H1 (cell line): ENCODE results near the gene CUX1. TPM values are rescaled to one million over a fixed set of nuclear protein-coding genes. Genes with fewer than 3 reads are reported as not detected.

ENCODE experiments used
- CTCF ChIA-PET: fragments of 300-600 bp; sonication (Branson Sonifier 250); formaldehyde crosslinking; loops from one replicate; lab custom pipeline; 2021; ENCODE audit not compliant: partially characterized antibody; lab: Charles Lee
- POLR2A ChIA-PET: fragments of 300-600 bp; sonication (Branson Sonifier 250); formaldehyde crosslinking; loops from one replicate; lab custom pipeline; 2021; ENCODE audit warnings: inconsistent platforms; ENCODE audit not compliant: partially characterized antibody; lab: Charles Lee
- DNase-seq, 2 experiments: peaks; one replicate each; pipeline versions ENCODE4 v3.0.0 to v3.0.0-alpha.2; 2010 to 2022; ENCODE audit warnings: low spot score in 2 of 2, low read depth in 1 of 2, mixed read lengths in 1 of 2
- FAIRE-seq: peaks from 2 replicates; lab custom pipeline; 2011; peaks lifted over from hg19 to GRCh38; lab: Jason Lieb, UNC
- H2AFZ ChIP-seq: 2 replicates; pipeline ENCODE4 v1.8.1; 2012; ENCODE audit warnings: low read length, inconsistent platforms
- H2AK5ac ChIP-seq: 2 replicates; pipeline ENCODE4 v1.6.1; 2013; ENCODE audit warnings: low read depth, low read length
- H2BK120ac ChIP-seq: replicated peaks from 2 replicates; pipeline ENCODE3; 2013; ENCODE audit warnings: low read depth, low read length, inconsistent platforms
- H2BK12ac ChIP-seq: 2 replicates; pipeline ENCODE4 v1.6.1; 2013; ENCODE audit warnings: low read depth, low read length
- H2BK15ac ChIP-seq: 2 replicates; pipeline ENCODE4 v1.6.1; 2013; ENCODE audit warnings: low read length
- H2BK20ac ChIP-seq: 2 replicates; pipeline ENCODE4 v1.6.1; 2013; ENCODE audit warnings: low read length
- H2BK5ac ChIP-seq: 2 replicates; pipeline ENCODE4 v1.6.1; 2013; ENCODE audit warnings: low read depth, low read length
- H3K14ac ChIP-seq: 2 replicates; pipeline ENCODE4 v1.6.1; 2013; ENCODE audit warnings: inconsistent platforms; ENCODE audit not compliant: insufficient read length
- H3K18ac ChIP-seq: 2 replicates; pipeline ENCODE4 v1.6.1; 2013; ENCODE audit warnings: low read length; ENCODE audit errors: extremely low read depth
- H3K23ac ChIP-seq: 2 replicates; pipeline ENCODE4 v1.6.1; 2013; ENCODE audit warnings: inconsistent platforms; ENCODE audit not compliant: insufficient read length
- H3K23me2 ChIP-seq: 2 replicates; pipeline ENCODE4 v1.6.1; 2013; ENCODE audit warnings: low read depth, low read length
- H3K27ac ChIP-seq: 2 replicates; pipeline ENCODE4 v1.6.1; 2011; ENCODE audit warnings: low read depth, low read length, inconsistent platforms
- H3K27me3 ChIP-seq, 4 experiments: replicated peaks in 1 of 4; 1 replicate in 1 of 4; 2 replicates in 3 of 4; pipeline versions ENCODE4 v1.6.1 to v1.8.1; 2011 to 2013; ENCODE audit warnings: low read length in 3 of 4, mild to moderate bottlenecking in 3 of 4, inconsistent platforms in 2 of 4, mixed read lengths in 2 of 4, moderate library complexity in 1 of 4; ENCODE audit not compliant: control insufficient read depth in 3 of 4, insufficient read depth in 3 of 4; ENCODE audit errors: extremely low read depth in 1 of 4
- H3K36me3 ChIP-seq, 4 experiments: 2 replicates each; pipeline versions ENCODE4 v1.6.1 to v1.8.1; 2011 to 2013; ENCODE audit warnings: mild to moderate bottlenecking in 4 of 4, low read length in 3 of 4, moderate library complexity in 2 of 4, control low read depth in 1 of 4, inconsistent platforms in 1 of 4; ENCODE audit not compliant: insufficient read depth in 4 of 4, control insufficient read depth in 2 of 4
- H3K4ac ChIP-seq: replicated peaks from 2 replicates; pipeline ENCODE3; 2013; ENCODE audit warnings: low read length, low read depth, mixed read lengths, inconsistent platforms; ENCODE audit not compliant: insufficient read length
- H3K4me1 ChIP-seq, 4 experiments: replicated peaks in 1 of 4; 1 replicate in 1 of 4; 2 replicates in 3 of 4; pipeline versions ENCODE4 v1.6.1 to v1.8.1; 2011 to 2013; ENCODE audit warnings: low read length in 3 of 4, inconsistent platforms in 2 of 4, mixed read lengths in 1 of 4; ENCODE audit not compliant: insufficient read depth in 4 of 4, control insufficient read depth in 3 of 4
- H3K4me2 ChIP-seq, 2 experiments: 2 replicates each; pipeline versions ENCODE4 v1.6.1 to v1.8.1; 2011 to 2013; ENCODE audit warnings: low read depth in 2 of 2, low read length in 2 of 2, control low read depth in 1 of 2, inconsistent platforms in 1 of 2, mild to moderate bottlenecking in 1 of 2; ENCODE audit not compliant: insufficient read depth in 1 of 2
- H3K4me3 ChIP-seq, 4 experiments: fragments of 200-600, 300-600 bp in 1 of 4; sonication (generic), shearing (Covaris generic), sonication (Bioruptor Twin) in 1 of 4; 2 replicates each; pipeline versions ENCODE4 v1.5.1 to v1.8.1; 2011 to 2016; ENCODE audit warnings: low read length in 4 of 4, low read depth in 3 of 4, control low read depth in 2 of 4, inconsistent platforms in 2 of 4, mild to moderate bottlenecking in 2 of 4, mixed read lengths in 1 of 4, moderate library complexity in 1 of 4; ENCODE audit not compliant: insufficient read depth in 2 of 4; ENCODE audit errors: extremely low read depth in 1 of 4
- H3K56ac ChIP-seq: replicated peaks from 2 replicates; pipeline ENCODE3; 2013; ENCODE audit warnings: low read depth, mild to moderate bottlenecking, mixed read lengths, low read length, inconsistent platforms; ENCODE audit not compliant: insufficient read length
- H3K79me1 ChIP-seq: 2 replicates; pipeline ENCODE4 v1.6.1; 2013; ENCODE audit warnings: low read depth, low read length, control low read depth
- H3K79me2 ChIP-seq, 2 experiments: 2 replicates each; pipeline versions ENCODE4 v1.6.1 to v1.8.1; 2012 to 2013; ENCODE audit warnings: low read length in 2 of 2, mild to moderate bottlenecking in 2 of 2, inconsistent platforms in 1 of 2; ENCODE audit not compliant: insufficient read depth in 2 of 2, control insufficient read depth in 1 of 2
- H3K9ac ChIP-seq, 4 experiments: replicated peaks in 1 of 4; 1 replicate in 1 of 4; 2 replicates in 3 of 4; pipeline versions ENCODE4 v1.6.1 to v1.8.1; 2011 to 2013; ENCODE audit warnings: low read depth in 3 of 4, low read length in 3 of 4, control low read depth in 2 of 4, mild to moderate bottlenecking in 2 of 4, moderate library complexity in 2 of 4, inconsistent platforms in 1 of 4; ENCODE audit errors: extremely low read depth in 1 of 4
- H3K9me3 ChIP-seq, 2 experiments: 2 replicates each; pipeline versions ENCODE4 v1.6.1 to v1.8.1; 2012 to 2013; ENCODE audit warnings: mild to moderate bottlenecking in 2 of 2, moderate library complexity in 2 of 2, control low read depth in 1 of 2, inconsistent platforms in 1 of 2, low read depth in 1 of 2, low read length in 1 of 2, mixed read lengths in 1 of 2; ENCODE audit not compliant: insufficient read depth in 2 of 2
- H4K20me1 ChIP-seq, 2 experiments: replicated peaks in 1 of 2; 2 replicates each; pipeline versions ENCODE3 to v1.8.1; 2011 to 2013; ENCODE audit warnings: inconsistent platforms in 2 of 2, low read length in 2 of 2, mild to moderate bottlenecking in 1 of 2; ENCODE audit not compliant: insufficient read depth in 2 of 2, control insufficient read depth in 1 of 2
- H4K5ac ChIP-seq: 2 replicates; pipeline ENCODE4 v1.6.1; 2013; ENCODE audit warnings: low read length, low read depth, mixed read lengths, inconsistent platforms; ENCODE audit not compliant: insufficient read length
- H4K8ac ChIP-seq: 2 replicates; pipeline ENCODE4 v1.8.0; 2013; ENCODE audit warnings: mild to moderate bottlenecking, moderate library complexity, low read length, inconsistent platforms; ENCODE audit not compliant: insufficient read depth; ENCODE audit errors: extremely low read depth
- H4K91ac ChIP-seq: replicated peaks from 2 replicates; pipeline ENCODE3; 2013; ENCODE audit warnings: low read length, mixed read lengths, inconsistent platforms; ENCODE audit not compliant: insufficient read length
- CBX8 ChIP-seq: fragments of 300-800, 300-1000 bp; sonication (generic); IDR thresholded peaks from 2 replicates; pipeline ENCODE4 v1.7.1; 2016; ENCODE audit warnings: low read depth, low read length, borderline replicate concordance
- CHD1 ChIP-seq: IDR thresholded peaks from 2 replicates; pipeline ENCODE4 v1.6.1; 2012; ENCODE audit warnings: low read depth, low read length, improper control_type of control experiment
- MAFK ChIP-seq: IDR thresholded peaks from 2 replicates; pipeline ENCODE4 v1.6.1; 2012; ENCODE audit warnings: low read depth, mild to moderate bottlenecking, improper control_type of control experiment, low read length
- RAD21 ChIP-seq, 2 experiments: IDR thresholded peaks in 1 of 2; conservative IDR thresholded peaks in 1 of 2; 2 replicates each; pipeline ENCODE4 v1.6.1; 2011; ENCODE audit warnings: low read depth in 2 of 2, low read length in 2 of 2, improper control_type of control experiment in 1 of 2, inconsistent platforms in 1 of 2, mild to moderate bottlenecking in 1 of 2, moderate library complexity in 1 of 2
- SP1 ChIP-seq: IDR thresholded peaks from 2 replicates; pipeline ENCODE4 v1.6.1; 2011; ENCODE audit warnings: low read depth, low read length
- TAF1 ChIP-seq: IDR thresholded peaks from 2 replicates; pipeline ENCODE4 v1.6.1; 2011; ENCODE audit warnings: mild to moderate bottlenecking, low read depth, low read length
- WGBS, 2 experiments: shearing (Covaris generic) in 1 of 2; methylation state at CpG; one replicate each; pipeline versions ENCODE4 v1.1.6 to v1.1.7; 2013 to 2015; ENCODE audit warnings: low lambda C conversion rate in 2 of 2, mixed read lengths in 2 of 2, inconsistent platforms in 1 of 2, low coverage in 1 of 2, missing lambda C conversion rate in 1 of 2; ENCODE audit not compliant: insufficient replicate concordance in 2 of 2, insufficient coverage in 1 of 2, insufficient read length in 1 of 2; ENCODE audit errors: extremely low coverage in 1 of 2, missing lambda C conversion rate in 1 of 2; 5-methylcytosine and 5-hydroxymethylcytosine counted together
- polyA plus RNA-seq, 7 experiments: library from polyadenylated mRNA; depleted of rRNA in 3 of 7; stranded (reverse) in 5 of 7; unstranded in 2 of 7; fragments of >200 nt in 5 of 7; fragments of 200-250 nt in 2 of 7; gene quantifications; 1 replicate in 5 of 7; 2 replicates in 1 of 7; 4 replicates in 1 of 7; pipeline versions ENCODE4 v1.2.1 to v1.2.3, GENCODE V29; 2011 to 2013; ENCODE audit warnings: missing spikeins in 2 of 7, mixed read lengths in 2 of 7
- total RNA-seq: library from RNA; stranded (reverse); fragmentation: NEBNext Ultra II Directional; extraction: Animal tissue kit (Norgen Biotek cat#: 25700); gene quantifications from 2 replicates; pipeline ENCODE4 v1.2.1, GENCODE V29; 2021
- TF ChIP-seq, protein P1 (sequence below): IDR thresholded peaks from 2 replicates; pipeline ENCODE4 v1.6.1; 2012; ENCODE audit warnings: inconsistent platforms

CUX1 gene
- total and polyA plus RNA-seq, 2 of the 8 experiments (the other 6 are each of a cell fraction or from before 2014, with no cell fraction given): 21.6 to 65.9 TPM

DNA sequence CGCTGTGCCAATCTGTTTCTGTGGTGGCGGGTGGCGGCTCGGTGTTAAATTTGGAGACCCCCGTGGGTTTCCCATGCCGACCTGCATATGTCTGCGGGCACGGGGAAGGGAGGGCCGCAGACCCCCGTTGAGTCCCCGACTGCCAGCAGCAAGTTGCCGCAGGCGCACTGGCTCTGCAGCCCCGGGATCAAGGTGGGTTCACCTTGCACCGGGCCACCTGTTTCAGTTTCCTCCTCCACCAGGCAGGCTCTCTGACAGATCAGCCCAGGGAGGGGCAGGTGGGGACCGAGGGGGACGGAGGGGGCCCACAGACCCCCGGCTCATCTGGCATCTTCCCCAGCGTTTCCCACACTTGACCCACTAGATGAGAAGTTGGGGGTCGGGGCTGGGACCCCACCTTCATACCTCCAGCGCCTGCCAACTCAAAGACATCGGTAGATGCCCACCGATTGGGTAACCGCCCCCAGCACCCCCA is 95.9 kb downstream of the CUX1 start:
- no peak overlapping the region for H2BK20ac ChIP-seq
- no peak overlapping the region for H2BK15ac ChIP-seq
- ChIA-PET CTCF (interaction anchor here (1.0 kb wide), 1 partner anchor 13 kb away, joined by 3 read pairs; no protein-coding TSS in a partner anchor), POLR2A (interaction anchor here (0.7 to 1.0 kb wide), 3 partner anchors 9 to 141 kb away, joined by 3 read pairs; no protein-coding TSS in a partner anchor)
- H2AK5ac ChIP-seq: no peak overlapping the region
- H3K23me2 ChIP-seq: 0 out of 2 replicates have a peak, but pooled peaks cover 2% of the 10 kb centered on the region
- no peak overlapping the region for H3K23ac ChIP-seq
- no peak overlapping the region for H2BK12ac ChIP-seq
- H3K56ac ChIP-seq: no peak overlapping the region
- H3K4ac ChIP-seq: no peak overlapping the region
- H3K9me3 ChIP-seq: no peaks in the 10 kb centered on the region
- FAIRE-seq (no peak), DNase-seq (no peak)
- peaks cover 12% of the 10 kb centered on the region for H3K79me1 ChIP-seq
- no peak overlapping the region for H2BK5ac ChIP-seq
- H2AFZ ChIP-seq: no peak overlapping the region
- H3K79me2 ChIP-seq: peaks cover 0 to 81% of the 10 kb centered on the region in 2 experiments; a peak in 3 of 4 replicates
- H4K5ac ChIP-seq: no peak overlapping the region
- peaks cover 9 to 36% of the 10 kb centered on the region in 2 experiments for H4K20me1 ChIP-seq
- TF ChIP-seq MAFK (no peak), TAF1 (no peak), CHD1 (no peak), CBX8 (no peak), SP1 (no peak), RAD21 (IDR thresholded peaks at IDR 0.05 in 1 of 2, conservative IDR thresholded peaks at IDR 0.05 in 1 of 2; ENCODE audit: low read depth in 2 of 2, low read length in 2 of 2) (no peak)
- TF ChIP-seq, protein P1, sequence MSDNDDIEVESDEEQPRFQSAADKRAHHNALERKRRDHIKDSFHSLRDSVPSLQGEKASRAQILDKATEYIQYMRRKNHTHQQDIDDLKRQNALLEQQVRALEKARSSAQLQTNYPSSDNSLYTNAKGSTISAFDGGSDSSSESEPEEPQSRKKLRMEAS: no peak
- H3K27ac ChIP-seq: no peak overlapping the region
- H3K18ac ChIP-seq: no peak overlapping the region
- H4K8ac ChIP-seq: no peak overlapping the region
- H3K4me2 ChIP-seq: no peak overlapping the region
- peaks cover 3 to 14% (median 6%) of the 10 kb centered on the region in 4 experiments; a peak in 5 of 8 replicates for H3K36me3 ChIP-seq
- H4K91ac ChIP-seq: no peak overlapping the region
- H3K9ac ChIP-seq: no peak overlapping the region
- H3K14ac ChIP-seq: no peak overlapping the region
- no peak overlapping the region for H3K4me3 ChIP-seq
- peaks cover 0 to 14% (median 3%) of the 10 kb centered on the region in 4 experiments; a peak in 4 of 7 replicates for H3K4me1 ChIP-seq
- H2BK120ac ChIP-seq: no peak overlapping the region
- H3K27me3 ChIP-seq: no peaks in the 10 kb centered on the region
- WGBS, 2 experiments: 100% methylated on average over 5 of the region's 24 CpGs; no CpG with 5 or more reads in 1 of the 2 experiments
